GM15510 (cell line): Measurements from ENCODE around the gene ERVV-1.

Experiments
- POLR2A ChIP-seq: IDR thresholded peaks from 3 replicates; pipeline ENCODE4 v1.6.1; 2011; ENCODE audit warnings: borderline replicate concordance; ENCODE audit not compliant: insufficient read length; ENCODE audit errors: extremely low read depth

The ERVV-1 gene

GRCh38 chr19:53010494-53010893 lies 3.2 kb upstream of the ERVV-1 start:
- TF ChIP-seq POLR2A: no peak

GRCh38 chr19:53012006-53012405 lies 1.7 kb upstream of the ERVV-1 start:
- TF ChIP-seq POLR2A: no peak

- TF ChIP-seq POLR2A: no peak
Observed at GRCh38 chr19:53015159-53015558, 1.4 kb downstream of the ERVV-1 start.

GRCh38 chr19:53015730-53016129 lies 2.0 kb downstream of the ERVV-1 start:
- no peak for TF ChIP-seq POLR2A

GRCh38 chr19:53019684-53020083 lies 6.0 kb downstream of the ERVV-1 start:
- TF ChIP-seq POLR2A: no peak

GRCh38 chr19:53034054-53034453 lies 20.3 kb downstream of the ERVV-1 start:
- TF ChIP-seq POLR2A: no peak

- TF ChIP-seq POLR2A: no peak
Observed at GRCh38 chr19:53034948-53035675, 21.4 kb downstream of the ERVV-1 start.

- no peak for TF ChIP-seq POLR2A
Observed at GRCh38 chr19:53037101-53038097, 23.7 kb downstream of the ERVV-1 start.

DNA sequence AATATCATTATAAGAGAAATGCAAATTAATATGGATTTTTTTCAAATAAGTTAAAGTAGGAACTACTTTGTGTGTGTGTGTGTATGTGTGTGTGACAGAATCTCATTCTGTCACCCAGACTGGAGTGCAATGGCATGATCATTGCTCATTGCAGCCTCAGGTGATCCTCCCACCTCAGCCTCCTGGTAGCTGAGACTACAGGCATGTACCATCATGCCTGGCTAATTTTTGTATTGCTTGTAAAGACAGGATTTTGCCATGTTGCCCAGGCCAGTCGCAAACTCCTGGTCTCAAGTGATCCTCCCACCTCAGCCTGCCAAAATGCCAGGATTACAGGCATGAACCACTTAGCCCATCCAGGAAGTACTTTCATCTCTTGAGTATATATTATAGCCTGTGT lies 27.6 kb downstream of the ERVV-1 start:
- no peak for TF ChIP-seq POLR2A

- TF ChIP-seq POLR2A: no peak
Observed at GRCh38 chr19:53045536-53045935, 31.8 kb downstream of the ERVV-1 start.

GRCh38 chr19:53047379-53047778 lies 33.7 kb downstream of the ERVV-1 start:
- TF ChIP-seq POLR2A: no peak

DNA sequence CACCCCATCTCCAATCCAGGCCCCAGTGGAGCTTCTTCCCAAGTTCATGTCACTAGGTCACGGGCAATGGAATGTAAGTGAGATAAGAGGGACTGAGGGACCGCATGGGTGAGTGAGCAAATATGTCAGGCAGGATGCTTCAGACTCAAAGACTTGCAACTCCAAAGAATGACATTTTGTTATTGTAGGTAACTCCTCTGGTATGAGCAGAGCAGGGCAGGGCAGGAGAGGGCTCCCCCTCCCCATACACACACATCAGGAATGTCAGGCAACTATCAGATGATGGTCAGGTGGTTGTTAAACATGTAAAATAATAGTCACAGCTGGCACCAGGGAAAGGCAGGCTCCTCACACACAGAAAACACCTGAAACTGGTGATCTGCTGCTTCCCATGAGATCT lies 41.4 kb downstream of the ERVV-1 start:
- TF ChIP-seq POLR2A: no peak

DNA sequence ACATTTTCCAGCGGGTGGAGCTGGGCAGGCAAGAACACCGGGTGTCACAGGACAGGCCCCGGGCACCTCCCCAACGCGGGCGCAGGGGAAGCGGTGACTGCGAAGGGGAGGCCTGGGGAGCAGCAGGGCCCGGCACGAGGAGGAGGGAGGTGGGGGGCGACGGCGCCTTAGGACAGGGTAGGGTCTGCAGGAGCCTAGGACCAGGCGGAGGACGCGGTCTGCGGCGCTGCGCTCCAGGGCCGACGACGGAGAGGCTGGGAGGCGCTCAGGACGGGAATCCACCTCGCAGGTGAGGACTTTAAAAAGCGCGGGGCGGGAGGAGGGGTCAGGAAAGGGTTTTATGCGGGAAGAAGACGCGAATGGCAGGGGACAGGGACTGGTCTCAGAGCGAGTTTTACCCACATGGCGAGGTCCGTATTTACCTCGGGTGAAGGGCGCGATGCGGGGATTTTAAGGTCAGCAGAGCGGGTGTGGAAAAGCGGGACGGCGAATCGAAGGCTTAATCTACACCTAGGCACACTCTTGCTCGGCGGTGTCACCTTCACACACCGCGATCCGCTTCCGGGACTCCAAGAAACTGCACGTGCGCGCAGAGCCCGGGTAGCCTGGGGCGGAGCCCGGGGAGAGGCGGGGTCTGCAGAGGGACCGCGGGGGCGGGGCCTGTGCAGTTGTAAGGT lies 44.3 kb downstream of the ERVV-1 start:
- TF ChIP-seq POLR2A: no peak
